PC-3 (cell line): ENCODE data around the gene RCAN2. TPM values are rescaled to one million over a fixed set of nuclear protein-coding genes. Genes with fewer than 3 reads are reported as not detected.

Experiments used
- ATAC-seq: fragments of 200-7000 bp; cut with Tn5 transposase; 2 replicates; pipeline ENCODE4 v1.9.1; 2020; ENCODE audit warnings: mild to moderate bottlenecking, moderate library complexity
- BruUV-seq: library from RNA; stranded (reverse); fragments of 400-500 nt; replicated peaks from 2 replicates; lab custom pipeline; 2021; lab: Mats Ljungman, UMichigan
- CTCF ChIA-PET: fragments of 300-600 bp; sonication (Branson Sonifier 250); formaldehyde crosslinking; loops from one replicate; lab custom pipeline; 2022; ENCODE audit warnings: antibody characterized with exemption; lab: Charles Lee
- POLR2A ChIA-PET: fragments of 300-600 bp; sonication (Branson Sonifier 250); formaldehyde crosslinking; loops from one replicate; lab custom pipeline; 2022; ENCODE audit warnings: antibody characterized with exemption; ENCODE audit not compliant: unreplicated experiment; lab: Charles Lee
- DNase-seq: peaks from one replicate; pipeline ENCODE4 v3.0.0-alpha.2; 2015
- H2AFZ ChIP-seq: fragments of 300-600 bp; sonication (generic); 2 replicates; pipeline ENCODE4 v1.6.0; 2016; ENCODE audit warnings: antibody characterized with exemption, low read length
- H3F3A ChIP-seq: fragments of 300-600 bp; sonication (generic); one replicate; pipeline ENCODE4 v1.6.0; 2017; ENCODE audit warnings: antibody characterized with exemption, low read length, control low read depth, mild to moderate bottlenecking; ENCODE audit not compliant: unreplicated experiment
- H3K27ac ChIP-seq: fragments of 300-600 bp; sonication (generic); 2 replicates; pipeline ENCODE4 v1.5.1; 2016; ENCODE audit warnings: mild to moderate bottlenecking, low read length
- H3K27me3 ChIP-seq: fragments of 300-600 bp; sonication (generic); 2 replicates; pipeline ENCODE4 v1.6.1; 2016; ENCODE audit warnings: low read length, mixed read lengths
- H3K36me3 ChIP-seq: fragments of 300-600 bp; sonication (generic); 2 replicates; pipeline ENCODE4 v1.6.1; 2016; ENCODE audit warnings: low read depth, mixed run types, low read length, mixed read lengths
- H3K4me1 ChIP-seq: fragments of 300-600 bp; sonication (generic); 2 replicates; pipeline ENCODE4 v1.5.1; 2016; ENCODE audit warnings: low read length; ENCODE audit not compliant: insufficient read depth
- H3K4me2 ChIP-seq: fragments of 300-600 bp; sonication (generic); 2 replicates; pipeline ENCODE4 v1.6.0; 2016; ENCODE audit warnings: low read length
- H3K4me3 ChIP-seq: fragments of 300-600 bp; sonication (generic); 2 replicates; pipeline ENCODE4 v1.5.1; 2016; ENCODE audit warnings: mild to moderate bottlenecking, low read length, mixed read lengths
- H3K79me2 ChIP-seq: fragments of 300-600 bp; sonication (generic); 2 replicates; pipeline ENCODE4 v1.6.1; 2017; ENCODE audit warnings: low read length, mixed read lengths
- H3K9ac ChIP-seq: fragments of 300-600 bp; sonication (generic); 2 replicates; pipeline ENCODE4 v1.6.0; 2016; ENCODE audit warnings: mild to moderate bottlenecking, low read length
- H3K9me2 ChIP-seq: fragments of 300-600 bp; sonication (generic); replicated peaks from 2 replicates; pipeline ENCODE4 v1.6.1; 2016; ENCODE audit warnings: mixed run types, low read length, mixed read lengths
- H3K9me3 ChIP-seq: fragments of 300-600 bp; sonication (generic); 2 replicates; pipeline ENCODE4 v1.6.1; 2016; ENCODE audit warnings: low read length, mixed read lengths
- H4K20me1 ChIP-seq: fragments of 300-600 bp; sonication (generic); 2 replicates; pipeline ENCODE4 v1.6.1; 2016; ENCODE audit warnings: low read length, mixed read lengths
- CTCF ChIP-seq: fragments of 300-600 bp; sonication (generic); conservative IDR thresholded peaks from 2 replicates; pipeline ENCODE4 v1.5.1; 2017; ENCODE audit warnings: antibody characterized with exemption, low read depth, mild to moderate bottlenecking, low read length
- EZH2 ChIP-seq: fragments of 300-600 bp; sonication (generic); IDR thresholded peaks from one replicate; pipeline ENCODE4 v1.6.1; 2017; ENCODE audit warnings: antibody characterized with exemption, mild to moderate bottlenecking, low read length; ENCODE audit not compliant: unreplicated experiment
- EZH2phosphoT487 ChIP-seq: fragments of 300-600 bp; sonication (generic); IDR thresholded peaks from 2 replicates; pipeline ENCODE4 v1.6.1; 2018; ENCODE audit warnings: mild to moderate bottlenecking, antibody characterized with exemption, low read length, borderline replicate concordance
- intact Hi-C: fragments of 100-400 bp; cut with micrococcal nuclease; formaldehyde crosslinking; loops from 2 replicates; pipeline ENCODE4 v1.9.0; 2023
- total RNA-seq: library from RNA; depleted of rRNA; stranded (reverse); fragments of >200 nt; gene quantifications from 2 replicates; pipeline ENCODE4 v1.2.3, GENCODE V29; 2014

RCAN2 gene
- total RNA-seq, 1 experiment from 2014 or later: not detected

GRCh38 chr6:46395530-46395929, 95.7 kb downstream of the RCAN2 start:
- Histone ChIP-seq H3K27ac (no peak overlapping the region), H4K20me1 (no peaks in the 10 kb centered on the region), H3K9me2 (no peaks in the 10 kb centered on the region), H3K4me1 (no peaks in the 10 kb centered on the region), H3K9me3 (no peaks in the 10 kb centered on the region), H3F3A (no peaks in the 10 kb centered on the region), H2AFZ (no peak overlapping the region), H3K4me3 (no peak overlapping the region), H3K4me2 (no peak overlapping the region), H3K79me2 (no peaks in the 10 kb centered on the region), H3K27me3 (peaks cover 85% of the 10 kb centered on the region), H3K36me3 (no peaks in the 10 kb centered on the region), H3K9ac (no peak overlapping the region)
- TF ChIP-seq EZH2 (no peak), CTCF (no peak), EZH2phosphoT487 (no peak)
- DNase-seq (no peak), ATAC-seq (no peak)
- intact Hi-C loops: no loop called here
- ChIA-PET CTCF (interaction anchor here (0.7 kb wide), 1 partner anchor 465 kb away, joined by 3 read pairs; no protein-coding TSS in a partner anchor), POLR2A (no interaction called here)
- BruUV-seq: no TSS peak

- Histone ChIP-seq H3K79me2 (no peaks in the 10 kb centered on the region), H2AFZ (no peak overlapping the region), H4K20me1 (no peaks in the 10 kb centered on the region), H3K9me3 (no peaks in the 10 kb centered on the region), H3K27ac (no peak overlapping the region), H3K36me3 (no peaks in the 10 kb centered on the region), H3F3A (no peaks in the 10 kb centered on the region), H3K9ac (no peak overlapping the region), H3K4me3 (no peak overlapping the region), H3K9me2 (no peaks in the 10 kb centered on the region), H3K4me2 (no peak overlapping the region), H3K4me1 (no peaks in the 10 kb centered on the region), H3K27me3 (peaks cover 74% of the 10 kb centered on the region)
- ATAC-seq (no peak), DNase-seq (no peak)
- CTCF ChIA-PET: no interaction called here
- TF ChIP-seq EZH2 (no peak), CTCF (no peak), EZH2phosphoT487 (no peak)
- POLR2A ChIA-PET: no interaction called here
- BruUV-seq: no TSS peak
- intact Hi-C loops: no loop called here
Observed at GRCh38 chr6:46393940-46394337, 97.3 kb downstream of the RCAN2 start.

- no peaks in the 10 kb centered on the region for H4K20me1 ChIP-seq
- H3F3A ChIP-seq: no peaks in the 10 kb centered on the region
- H2AFZ ChIP-seq: no peak overlapping the region
- ChIA-PET POLR2A (no interaction called here), CTCF (no interaction called here)
- no peak for ATAC-seq
- H3K9me3 ChIP-seq: no peaks in the 10 kb centered on the region
- H3K27ac ChIP-seq: no peak overlapping the region
- intact Hi-C loops: no loop called here
- no peak overlapping the region for H3K4me3 ChIP-seq
- H3K9me2 ChIP-seq: no peaks in the 10 kb centered on the region
- no TSS peak for BruUV-seq
- H3K4me1 ChIP-seq: no peaks in the 10 kb centered on the region
- no peaks in the 10 kb centered on the region for H3K79me2 ChIP-seq
- no peak for DNase-seq
- no peak overlapping the region for H3K9ac ChIP-seq
- TF ChIP-seq EZH2phosphoT487 (no peak), CTCF (no peak), EZH2 (no peak)
- H3K36me3 ChIP-seq: no peaks in the 10 kb centered on the region
- H3K4me2 ChIP-seq: no peak overlapping the region
- peaks cover 70% of the 10 kb centered on the region for H3K27me3 ChIP-seq
Observed at GRCh38 chr6:46393161-46393939, 97.9 kb downstream of the RCAN2 start.
